K562 (cell line): ENCODE measurements around the gene TUT1. TPM values are rescaled to one million over a fixed set of nuclear protein-coding genes. Genes with fewer than 3 reads are reported as not detected.

Experiments
- ADNP ChIP-seq: fragments of 200-800 bp; sonication (Bioruptor generic); IDR thresholded peaks from 2 replicates; pipeline ENCODE4 v1.6.1; 2016; ENCODE audit warnings: missing genetic modification characterization, missing compliant biosample characterization
- POLR2AphosphoS2 ChIP-seq: IDR thresholded peaks from 2 replicates; pipeline ENCODE4 v1.6.1; 2012; ENCODE audit warnings: low read length, improper control_type of control experiment
- PYGO2 ChIP-seq: fragments of 450-650 bp; IDR thresholded peaks from 2 replicates; pipeline ENCODE4 v1.6.1; 2016; ENCODE audit warnings: mild to moderate bottlenecking, missing genetic modification characterization, moderate library complexity, missing compliant biosample characterization
- RFX7 ChIP-seq: fragments of 250-450 bp; sonication (Bioruptor Pico); IDR thresholded peaks from 2 replicates; pipeline ENCODE4 v1.5.1; 2021; ENCODE audit warnings: mild to moderate bottlenecking
- RHOXF2B ChIP-seq: fragments of 250-450 bp; sonication (Bioruptor Pico); conservative IDR thresholded peaks from 2 replicates; pipeline ENCODE4 v1.5.1; 2021
- ZNF445 ChIP-seq: fragments of 250-450 bp; sonication (Bioruptor Pico); IDR thresholded peaks from 2 replicates; pipeline ENCODE4 v1.4.0; 2020; ENCODE audit warnings: low read depth, mild to moderate bottlenecking, moderate library complexity
- polyA plus RNA-seq, 8 experiments: library from polyadenylated mRNA; depleted of rRNA in 4 of 8; stranded (reverse) in 5 of 8; unstranded in 3 of 8; fragments of >200 nt; fragmentation: Nextera tagmentation in 2 of 8; fragmentation: Illumina TruSeq in 1 of 8; extraction: Ambion mirVana in 2 of 8; extraction: Trizol in 1 of 8; gene quantifications; 2 replicates each; pipeline versions ENCODE4 v1.2.1 to v1.2.3, GENCODE V29; 2011 to 2014; ENCODE audit warnings: inconsistent platforms in 1 of 8, missing spikeins in 1 of 8
- total RNA-seq, 7 experiments: library from RNA; depleted of rRNA in 6 of 7; stranded (reverse); fragments of >200 nt in 6 of 7; fragmentation: Illumina TruSeq in 2 of 7; extraction: Trizol in 2 of 7; gene quantifications; 2 replicates each; pipeline versions ENCODE4 v1.2.1 to v1.2.3, GENCODE V29; 2011 to 2021; ENCODE audit warnings: low replicate concordance in 1 of 7
- TF ChIP-seq, protein P1 (sequence below): fragments of 200-600 bp; sonication (generic); IDR thresholded peaks from one replicate; pipeline ENCODE4 v1.6.1; 2012; ENCODE audit warnings: mild to moderate bottlenecking, low read depth, low read length, inconsistent platforms
- TF ChIP-seq, protein P2 (sequence below): fragments of 250-450 bp; sonication (Bioruptor Pico); IDR thresholded peaks from 2 replicates; pipeline ENCODE4 v1.5.0; 2021

TUT1 gene
- total and polyA plus RNA-seq, 9 of the 15 experiments (the other 6 are each of a cell fraction or from before 2014, with no cell fraction given) = 0.66 to 44.3 (median 15.7) TPM

DNA sequence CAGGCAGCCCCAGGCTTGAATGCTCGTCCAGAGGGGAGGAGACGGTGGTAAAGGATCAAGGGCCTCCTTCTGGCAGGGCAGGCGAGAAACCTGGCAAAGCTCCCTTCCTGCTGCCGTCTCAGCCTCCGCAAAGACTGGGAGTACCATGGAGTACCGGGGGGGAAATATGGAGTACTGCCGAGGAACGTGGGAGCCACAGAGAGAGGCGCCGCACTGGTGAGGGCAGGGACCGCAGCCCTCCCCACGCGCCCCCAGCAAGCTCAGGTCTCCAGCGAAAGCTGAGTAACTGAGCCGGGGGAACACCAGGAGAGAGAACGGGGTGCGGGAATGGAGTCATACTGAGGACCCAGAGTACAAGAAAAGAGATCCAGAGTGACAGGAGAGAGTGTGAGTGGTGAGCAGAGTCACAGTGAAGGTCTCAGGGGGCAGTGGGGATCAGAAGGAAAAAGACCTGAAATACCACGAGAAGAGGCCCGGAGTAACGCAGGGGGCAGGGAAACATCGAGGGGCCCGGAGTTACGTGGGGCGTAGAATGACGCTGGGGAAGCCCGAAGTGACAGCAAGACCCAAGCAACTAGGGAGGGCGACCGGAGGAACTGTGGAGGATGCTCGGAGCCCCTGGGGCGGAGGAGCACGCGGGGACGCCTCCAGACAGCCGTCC lies 20.5 kb upstream of the TUT1 start (continued):
- TF ChIP-seq, protein P1, sequence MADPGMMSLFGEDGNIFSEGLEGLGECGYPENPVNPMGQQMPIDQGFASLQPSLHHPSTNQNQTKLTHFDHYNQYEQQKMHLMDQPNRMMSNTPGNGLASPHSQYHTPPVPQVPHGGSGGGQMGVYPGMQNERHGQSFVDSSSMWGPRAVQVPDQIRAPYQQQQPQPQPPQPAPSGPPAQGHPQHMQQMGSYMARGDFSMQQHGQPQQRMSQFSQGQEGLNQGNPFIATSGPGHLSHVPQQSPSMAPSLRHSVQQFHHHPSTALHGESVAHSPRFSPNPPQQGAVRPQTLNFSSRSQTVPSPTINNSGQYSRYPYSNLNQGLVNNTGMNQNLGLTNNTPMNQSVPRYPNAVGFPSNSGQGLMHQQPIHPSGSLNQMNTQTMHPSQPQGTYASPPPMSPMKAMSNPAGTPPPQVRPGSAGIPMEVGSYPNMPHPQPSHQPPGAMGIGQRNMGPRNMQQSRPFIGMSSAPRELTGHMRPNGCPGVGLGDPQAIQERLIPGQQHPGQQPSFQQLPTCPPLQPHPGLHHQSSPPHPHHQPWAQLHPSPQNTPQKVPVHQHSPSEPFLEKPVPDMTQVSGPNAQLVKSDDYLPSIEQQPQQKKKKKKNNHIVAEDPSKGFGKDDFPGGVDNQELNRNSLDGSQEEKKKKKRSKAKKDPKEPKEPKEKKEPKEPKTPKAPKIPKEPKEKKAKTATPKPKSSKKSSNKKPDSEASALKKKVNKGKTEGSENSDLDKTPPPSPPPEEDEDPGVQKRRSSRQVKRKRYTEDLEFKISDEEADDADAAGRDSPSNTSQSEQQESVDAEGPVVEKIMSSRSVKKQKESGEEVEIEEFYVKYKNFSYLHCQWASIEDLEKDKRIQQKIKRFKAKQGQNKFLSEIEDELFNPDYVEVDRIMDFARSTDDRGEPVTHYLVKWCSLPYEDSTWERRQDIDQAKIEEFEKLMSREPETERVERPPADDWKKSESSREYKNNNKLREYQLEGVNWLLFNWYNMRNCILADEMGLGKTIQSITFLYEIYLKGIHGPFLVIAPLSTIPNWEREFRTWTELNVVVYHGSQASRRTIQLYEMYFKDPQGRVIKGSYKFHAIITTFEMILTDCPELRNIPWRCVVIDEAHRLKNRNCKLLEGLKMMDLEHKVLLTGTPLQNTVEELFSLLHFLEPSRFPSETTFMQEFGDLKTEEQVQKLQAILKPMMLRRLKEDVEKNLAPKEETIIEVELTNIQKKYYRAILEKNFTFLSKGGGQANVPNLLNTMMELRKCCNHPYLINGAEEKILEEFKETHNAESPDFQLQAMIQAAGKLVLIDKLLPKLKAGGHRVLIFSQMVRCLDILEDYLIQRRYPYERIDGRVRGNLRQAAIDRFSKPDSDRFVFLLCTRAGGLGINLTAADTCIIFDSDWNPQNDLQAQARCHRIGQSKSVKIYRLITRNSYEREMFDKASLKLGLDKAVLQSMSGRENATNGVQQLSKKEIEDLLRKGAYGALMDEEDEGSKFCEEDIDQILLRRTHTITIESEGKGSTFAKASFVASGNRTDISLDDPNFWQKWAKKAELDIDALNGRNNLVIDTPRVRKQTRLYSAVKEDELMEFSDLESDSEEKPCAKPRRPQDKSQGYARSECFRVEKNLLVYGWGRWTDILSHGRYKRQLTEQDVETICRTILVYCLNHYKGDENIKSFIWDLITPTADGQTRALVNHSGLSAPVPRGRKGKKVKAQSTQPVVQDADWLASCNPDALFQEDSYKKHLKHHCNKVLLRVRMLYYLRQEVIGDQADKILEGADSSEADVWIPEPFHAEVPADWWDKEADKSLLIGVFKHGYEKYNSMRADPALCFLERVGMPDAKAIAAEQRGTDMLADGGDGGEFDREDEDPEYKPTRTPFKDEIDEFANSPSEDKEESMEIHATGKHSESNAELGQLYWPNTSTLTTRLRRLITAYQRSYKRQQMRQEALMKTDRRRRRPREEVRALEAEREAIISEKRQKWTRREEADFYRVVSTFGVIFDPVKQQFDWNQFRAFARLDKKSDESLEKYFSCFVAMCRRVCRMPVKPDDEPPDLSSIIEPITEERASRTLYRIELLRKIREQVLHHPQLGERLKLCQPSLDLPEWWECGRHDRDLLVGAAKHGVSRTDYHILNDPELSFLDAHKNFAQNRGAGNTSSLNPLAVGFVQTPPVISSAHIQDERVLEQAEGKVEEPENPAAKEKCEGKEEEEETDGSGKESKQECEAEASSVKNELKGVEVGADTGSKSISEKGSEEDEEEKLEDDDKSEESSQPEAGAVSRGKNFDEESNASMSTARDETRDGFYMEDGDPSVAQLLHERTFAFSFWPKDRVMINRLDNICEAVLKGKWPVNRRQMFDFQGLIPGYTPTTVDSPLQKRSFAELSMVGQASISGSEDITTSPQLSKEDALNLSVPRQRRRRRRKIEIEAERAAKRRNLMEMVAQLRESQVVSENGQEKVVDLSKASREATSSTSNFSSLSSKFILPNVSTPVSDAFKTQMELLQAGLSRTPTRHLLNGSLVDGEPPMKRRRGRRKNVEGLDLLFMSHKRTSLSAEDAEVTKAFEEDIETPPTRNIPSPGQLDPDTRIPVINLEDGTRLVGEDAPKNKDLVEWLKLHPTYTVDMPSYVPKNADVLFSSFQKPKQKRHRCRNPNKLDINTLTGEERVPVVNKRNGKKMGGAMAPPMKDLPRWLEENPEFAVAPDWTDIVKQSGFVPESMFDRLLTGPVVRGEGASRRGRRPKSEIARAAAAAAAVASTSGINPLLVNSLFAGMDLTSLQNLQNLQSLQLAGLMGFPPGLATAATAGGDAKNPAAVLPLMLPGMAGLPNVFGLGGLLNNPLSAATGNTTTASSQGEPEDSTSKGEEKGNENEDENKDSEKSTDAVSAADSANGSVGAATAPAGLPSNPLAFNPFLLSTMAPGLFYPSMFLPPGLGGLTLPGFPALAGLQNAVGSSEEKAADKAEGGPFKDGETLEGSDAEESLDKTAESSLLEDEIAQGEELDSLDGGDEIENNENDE = no peak
- TF ChIP-seq, protein P2, sequence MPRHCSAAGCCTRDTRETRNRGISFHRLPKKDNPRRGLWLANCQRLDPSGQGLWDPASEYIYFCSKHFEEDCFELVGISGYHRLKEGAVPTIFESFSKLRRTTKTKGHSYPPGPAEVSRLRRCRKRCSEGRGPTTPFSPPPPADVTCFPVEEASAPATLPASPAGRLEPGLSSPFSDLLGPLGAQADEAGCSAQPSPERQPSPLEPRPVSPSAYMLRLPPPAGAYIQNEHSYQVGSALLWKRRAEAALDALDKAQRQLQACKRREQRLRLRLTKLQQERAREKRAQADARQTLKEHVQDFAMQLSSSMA (CRISPR knock-in tag) = no peak
- no peak for TF ChIP-seq PYGO2 (tag)
- TF ChIP-seq RFX7 (CRISPR knock-in tag) = no peak
- TF ChIP-seq ADNP (tag) = no peak; the same call in 1 of the 2 replicates
- TF ChIP-seq RHOXF2B = no peak
- TF ChIP-seq POLR2AphosphoS2 = no peak
- no peak for TF ChIP-seq ZNF445
